GM19397 (cell line): Measurements from ENCODE around the gene CCDC8.
"Not testable (repeated sequence)": the region's sequence is repeated elsewhere in the genome, so short reads cannot be mapped to it uniquely, and the experiment has no call there.

Experiments used
- ATAC-seq: cut with Tn5 transposase; IDR thresholded peaks from one replicate; pipeline ENCODE4 v1.9.1; 2021; ENCODE audit warnings: mild to moderate bottlenecking, moderate library complexity; ENCODE audit not compliant: unreplicated experiment

CCDC8 gene

GRCh38 chr19:46383846-46384245 is 29.5 kb downstream of the CCDC8 start:
- ATAC-seq: no peak

- no peak for ATAC-seq
Observed at GRCh38 chr19:46383171-46383815, 30.1 kb downstream of the CCDC8 start.

GRCh38 chr19:46381756-46382345 is 31.5 kb downstream of the CCDC8 start:
- no peak for ATAC-seq

- ATAC-seq: no peak
Observed at GRCh38 chr19:46381346-46381745, 32.0 kb downstream of the CCDC8 start.

GRCh38 chr19:46380690-46381089 is 32.7 kb downstream of the CCDC8 start:
- no peak for ATAC-seq

- ATAC-seq: no peak
Observed at GRCh38 chr19:46378268-46378667, 35.1 kb downstream of the CCDC8 start.

GRCh38 chr19:46376241-46377153 is 36.9 kb downstream of the CCDC8 start:
- ATAC-seq: no peak

- not testable (repeated sequence) for ATAC-seq
Observed at GRCh38 chr19:46375476-46376067, 37.8 kb downstream of the CCDC8 start.

- ATAC-seq: no peak
Observed at GRCh38 chr19:46374536-46375475, 38.6 kb downstream of the CCDC8 start.

- ATAC-seq: no peak
Observed at GRCh38 chr19:46373491-46374359, 39.6 kb downstream of the CCDC8 start.

GRCh38 chr19:46372901-46373490 is 40.4 kb downstream of the CCDC8 start:
- ATAC-seq: no peak

- ATAC-seq: no peak
Observed at GRCh38 chr19:46371371-46371901, 41.9 kb downstream of the CCDC8 start.

GRCh38 chr19:46369817-46370216 is 43.5 kb downstream of the CCDC8 start:
- no peak for ATAC-seq

GRCh38 chr19:46368116-46368515 is 45.2 kb downstream of the CCDC8 start:
- no peak for ATAC-seq

GRCh38 chr19:46367426-46367825 is 45.9 kb downstream of the CCDC8 start:
- ATAC-seq: no peak

GRCh38 chr19:46366620-46367292 is 46.6 kb downstream of the CCDC8 start:
- no peak for ATAC-seq

GRCh38 chr19:46365561-46365960 is 47.8 kb downstream of the CCDC8 start:
- no peak for ATAC-seq

- ATAC-seq: no peak
Observed at GRCh38 chr19:46364359-46364758, 49.0 kb downstream of the CCDC8 start.
